SIG-M5 treated with dmso at 0.1 percent for 504 hours (cell line): ENCODE measurements around the gene FEM1A.
"Not testable (repeated sequence)": the region's sequence is repeated elsewhere in the genome, so short reads cannot be mapped to it uniquely, and the experiment has no call there.

ENCODE experiments used
- DNase-seq: peaks from one replicate; lab custom pipeline; 2025; ENCODE audit not compliant: unreplicated experiment; lab: John Stamatoyannopoulos, UW

The FEM1A gene

DNA sequence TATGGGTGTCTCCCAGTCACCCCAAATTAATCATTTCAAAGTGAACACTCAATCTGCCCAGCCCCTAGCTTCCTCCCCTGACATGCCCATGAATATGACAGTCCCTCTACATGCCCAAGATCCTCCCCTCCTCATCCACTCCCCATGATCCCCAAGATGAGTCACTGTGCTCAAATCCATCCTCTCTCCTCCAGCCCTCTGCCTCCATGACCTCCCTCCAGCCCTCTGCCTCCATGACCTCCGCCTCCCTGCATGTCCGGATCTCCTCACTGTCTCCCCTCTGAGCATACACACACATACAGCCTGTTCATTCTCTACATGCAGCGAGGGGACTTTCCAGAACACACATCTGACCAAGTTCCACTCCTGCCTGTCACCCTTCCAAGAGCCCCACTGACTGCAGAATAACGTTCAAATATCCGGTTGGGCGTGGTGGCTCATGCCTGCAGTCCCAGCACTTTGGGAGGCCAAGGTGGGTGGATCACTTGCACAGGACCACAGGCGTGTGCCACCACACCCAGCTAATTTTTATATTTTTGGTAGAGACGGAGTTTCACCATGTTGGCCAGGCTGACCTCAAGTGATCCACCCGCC lies 18.4 kb upstream of the FEM1A start:
- no peak for DNase-seq

DNA sequence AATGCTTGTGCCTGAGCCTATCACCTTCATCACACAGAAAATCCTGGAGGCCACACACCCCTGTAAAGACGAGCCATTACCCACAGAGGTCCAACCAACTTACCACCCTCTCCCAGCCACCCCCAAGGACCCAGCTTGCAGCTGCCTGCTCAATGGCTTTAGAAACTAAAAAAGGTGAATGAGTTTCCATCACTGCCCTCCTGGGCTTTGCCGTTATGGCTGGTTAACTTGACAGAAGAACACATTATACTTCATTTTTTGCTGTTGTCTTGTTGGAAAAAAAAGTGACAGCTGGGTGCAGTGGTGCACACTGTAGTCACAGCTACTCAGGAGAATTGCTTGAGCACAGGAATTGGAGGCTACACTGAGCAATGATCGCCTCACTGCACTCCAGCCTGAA lies 17.4 kb upstream of the FEM1A start:
- no peak for DNase-seq

DNA sequence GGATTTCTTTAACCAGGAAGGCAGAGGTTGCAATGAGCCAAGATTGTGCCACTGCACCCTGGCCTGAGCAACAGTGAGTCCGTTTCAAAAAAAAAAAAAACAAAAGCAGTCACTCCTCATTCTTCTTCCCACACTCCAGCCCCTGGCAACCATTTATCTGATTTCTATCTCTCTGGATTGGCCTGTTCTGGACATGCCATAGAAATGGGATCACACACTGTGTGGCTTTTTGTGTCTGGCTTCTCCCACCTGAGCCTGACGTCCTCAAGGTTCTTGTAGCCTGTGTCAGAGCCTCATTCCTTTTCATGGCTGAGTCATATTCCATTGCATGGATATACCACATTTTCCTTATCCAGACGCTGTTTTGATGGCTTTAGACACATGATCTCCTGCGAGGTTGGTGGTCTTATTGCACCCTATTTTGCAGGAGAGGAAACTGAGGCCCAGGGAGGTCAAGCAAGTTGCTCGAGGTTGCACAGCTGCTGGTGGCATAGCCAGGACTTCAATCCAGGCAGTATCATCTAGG lies 15.8 kb upstream of the FEM1A start:
- DNase-seq: no peak

DNA sequence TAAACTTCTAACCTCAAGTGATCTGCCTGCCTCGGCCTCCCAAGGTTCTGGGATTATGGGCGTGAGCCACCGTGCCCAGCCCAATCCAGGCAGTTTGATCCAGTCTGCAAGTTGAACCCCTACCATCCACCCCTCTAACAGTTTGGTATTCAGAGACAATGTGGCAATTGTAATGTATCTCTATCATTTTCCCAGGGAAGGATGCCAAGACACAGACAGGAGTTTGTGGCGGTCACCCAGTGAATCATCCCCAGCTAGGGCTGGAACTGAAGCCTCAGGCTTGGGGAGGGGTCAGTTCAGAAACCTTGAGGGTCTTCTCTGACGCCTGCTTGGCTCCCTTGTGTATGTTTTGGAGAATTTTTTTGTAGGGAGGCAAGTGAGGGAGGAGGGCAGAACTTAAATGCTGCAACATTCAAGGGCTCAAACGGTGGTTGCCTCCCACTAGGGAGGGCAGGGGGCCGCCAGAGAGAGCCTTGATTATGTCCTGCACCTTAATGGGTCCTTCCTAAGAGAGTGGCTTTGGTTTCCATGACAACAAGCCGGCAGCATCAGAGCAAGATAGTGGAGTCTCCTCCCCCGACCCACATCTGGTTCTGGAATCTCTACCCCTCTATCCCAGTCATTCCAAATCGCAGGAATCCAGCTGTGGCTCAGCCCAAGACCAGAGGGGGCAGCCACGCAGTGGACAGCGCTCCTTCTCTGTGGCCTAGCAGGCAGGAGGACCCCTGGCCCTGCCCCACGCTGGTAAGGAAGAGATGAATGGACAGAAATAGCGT lies 14.9 kb upstream of the FEM1A start:
- no peak for DNase-seq

DNA sequence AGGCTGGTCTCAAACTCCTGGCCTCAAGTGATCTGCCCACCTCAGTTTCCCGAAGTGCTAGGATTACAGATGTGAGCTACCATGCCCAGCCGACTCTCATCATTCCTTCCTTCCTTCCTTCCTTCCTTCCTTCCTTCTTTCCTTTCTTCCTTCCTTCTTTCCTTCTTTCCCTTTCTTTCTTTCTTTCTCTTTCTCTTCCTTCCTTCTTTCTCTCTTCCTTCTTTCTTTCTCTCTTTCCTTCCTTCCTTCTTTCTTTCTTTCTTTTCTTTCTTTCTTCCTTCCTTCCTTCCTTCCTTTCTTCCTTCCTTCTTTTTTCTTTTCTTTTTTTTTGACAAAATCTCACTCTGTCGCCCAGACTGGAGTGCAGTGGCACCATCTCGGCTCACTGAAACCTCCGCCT lies 13.4 kb upstream of the FEM1A start:
- not testable (repeated sequence) for DNase-seq

DNA sequence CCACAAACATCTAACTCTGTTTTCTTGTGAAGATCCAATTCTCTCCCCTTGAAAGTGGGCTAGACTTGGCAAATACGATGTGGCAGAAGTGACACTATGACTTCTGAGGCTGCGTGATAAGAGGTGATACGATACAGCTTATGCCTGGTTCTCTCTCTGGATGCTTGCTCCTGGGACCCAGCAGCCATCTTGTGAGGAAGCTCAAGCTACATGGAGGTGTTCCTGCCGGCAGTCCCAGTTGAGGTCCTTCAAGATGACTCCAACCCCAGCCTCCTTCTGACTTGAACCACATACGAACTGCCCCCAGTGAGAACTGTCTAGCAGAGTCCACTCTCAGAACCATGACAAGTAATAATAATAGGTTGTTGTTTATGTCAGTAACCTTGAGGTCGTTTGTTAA lies 10.7 kb upstream of the FEM1A start:
- no peak for DNase-seq

DNA sequence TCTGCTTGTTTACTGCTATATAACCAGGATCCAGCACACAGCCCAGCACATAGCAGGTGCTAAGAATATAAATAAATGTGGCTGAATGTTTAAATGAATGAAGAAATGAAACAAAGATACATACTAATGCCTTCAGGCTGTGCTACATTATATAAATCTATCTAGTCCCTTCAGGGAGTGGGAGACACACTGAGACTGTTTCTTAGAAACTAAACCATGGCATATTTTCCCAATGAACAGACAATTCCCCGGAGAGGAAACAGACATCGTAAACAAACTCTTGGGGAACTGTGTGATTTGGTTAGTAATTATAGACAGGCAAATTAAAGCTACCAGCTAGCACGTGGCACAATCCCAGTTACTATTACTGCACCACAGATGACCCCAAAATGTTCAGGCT lies 9.7 kb upstream of the FEM1A start:
- DNase-seq: no peak

DNA sequence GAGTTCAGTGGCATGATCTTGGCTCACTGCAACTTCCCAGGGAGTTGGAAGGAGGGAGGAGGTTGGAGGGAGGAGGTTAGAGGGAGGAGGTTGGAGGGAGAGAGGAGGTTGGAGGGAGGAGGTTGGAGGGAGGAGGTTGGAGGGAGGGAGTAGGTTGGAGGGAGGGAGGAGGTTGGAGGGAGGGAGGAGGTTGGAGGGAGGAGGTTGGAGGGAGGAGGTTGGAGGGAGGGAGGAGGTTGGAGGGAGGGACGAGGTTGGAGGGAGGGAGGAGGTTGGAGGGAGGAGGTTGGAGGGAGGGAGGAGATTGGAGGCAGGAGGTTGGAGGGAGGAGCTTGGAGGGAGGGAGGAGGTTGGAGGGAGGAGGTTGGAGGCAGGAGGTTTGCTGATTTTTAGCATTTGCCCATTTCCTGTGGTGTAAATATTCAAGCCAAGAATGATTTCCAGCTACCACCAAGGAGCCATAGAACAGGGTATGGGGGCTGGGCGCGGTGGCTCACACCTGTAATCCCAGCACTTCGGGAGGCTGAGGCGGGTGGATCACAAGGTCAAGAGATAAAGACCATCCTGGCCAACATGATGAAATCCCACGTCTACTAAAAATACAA lies 5.0 kb upstream of the FEM1A start:
- not testable (repeated sequence) for DNase-seq

DNA sequence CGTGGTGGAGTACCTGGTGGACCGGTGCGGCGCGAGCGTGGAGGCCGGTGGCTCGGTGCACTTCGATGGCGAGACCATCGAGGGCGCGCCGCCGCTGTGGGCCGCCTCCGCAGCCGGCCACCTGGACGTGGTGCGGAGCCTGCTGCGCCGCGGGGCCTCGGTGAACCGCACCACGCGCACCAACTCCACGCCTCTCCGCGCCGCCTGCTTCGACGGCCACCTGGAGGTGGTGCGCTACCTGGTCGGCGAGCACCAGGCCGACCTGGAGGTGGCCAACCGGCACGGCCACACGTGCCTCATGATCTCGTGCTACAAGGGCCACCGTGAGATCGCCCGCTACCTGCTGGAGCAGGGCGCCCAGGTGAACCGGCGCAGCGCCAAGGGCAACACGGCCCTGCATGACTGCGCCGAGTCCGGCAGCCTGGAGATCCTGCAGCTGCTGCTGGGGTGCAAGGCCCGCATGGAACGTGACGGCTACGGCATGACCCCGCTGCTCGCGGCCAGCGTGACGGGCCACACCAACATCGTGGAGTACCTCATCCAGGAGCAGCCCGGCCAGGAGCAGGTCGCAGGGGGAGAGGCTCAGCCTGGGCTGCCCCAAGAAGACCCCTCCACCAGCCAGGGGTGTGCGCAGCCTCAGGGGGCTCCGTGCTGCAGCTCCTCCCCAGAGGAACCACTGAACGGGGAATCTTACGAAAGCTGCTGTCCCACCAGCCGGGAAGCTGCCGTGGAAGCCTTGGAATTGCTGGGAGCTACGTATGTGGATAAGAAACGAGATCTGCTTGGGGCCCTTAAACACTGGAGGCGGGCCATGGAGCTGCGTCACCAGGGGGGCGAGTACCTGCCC lies 708 bp downstream of the FEM1A start:
- DNase-seq: not testable (repeated sequence)

DNA sequence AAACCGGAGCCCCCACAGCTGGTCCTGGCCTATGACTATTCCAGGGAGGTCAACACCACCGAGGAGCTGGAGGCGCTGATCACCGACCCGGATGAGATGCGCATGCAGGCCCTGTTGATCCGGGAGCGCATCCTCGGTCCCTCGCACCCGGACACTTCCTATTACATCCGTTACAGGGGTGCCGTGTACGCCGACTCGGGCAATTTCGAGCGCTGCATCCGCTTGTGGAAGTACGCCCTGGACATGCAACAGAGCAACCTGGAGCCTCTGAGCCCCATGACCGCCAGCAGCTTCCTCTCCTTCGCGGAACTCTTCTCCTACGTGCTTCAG lies 1.3 kb downstream of the FEM1A start:
- DNase-seq: not testable (repeated sequence)

DNA sequence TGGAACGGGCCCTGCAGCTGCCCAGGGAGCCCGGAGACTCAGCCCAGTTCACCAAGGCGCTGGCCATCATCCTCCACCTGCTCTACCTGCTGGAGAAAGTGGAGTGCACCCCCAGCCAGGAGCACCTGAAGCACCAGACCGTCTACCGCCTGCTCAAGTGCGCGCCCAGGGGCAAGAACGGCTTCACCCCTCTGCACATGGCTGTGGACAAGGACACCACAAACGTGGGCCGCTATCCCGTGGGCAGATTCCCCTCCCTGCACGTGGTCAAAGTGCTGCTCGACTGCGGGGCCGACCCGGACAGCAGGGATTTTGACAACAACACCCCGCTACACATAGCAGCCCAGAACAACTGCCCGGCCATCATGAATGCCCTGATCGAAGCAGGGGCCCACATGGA lies 1.7 kb downstream of the FEM1A start:
- not testable (repeated sequence) for DNase-seq

DNA sequence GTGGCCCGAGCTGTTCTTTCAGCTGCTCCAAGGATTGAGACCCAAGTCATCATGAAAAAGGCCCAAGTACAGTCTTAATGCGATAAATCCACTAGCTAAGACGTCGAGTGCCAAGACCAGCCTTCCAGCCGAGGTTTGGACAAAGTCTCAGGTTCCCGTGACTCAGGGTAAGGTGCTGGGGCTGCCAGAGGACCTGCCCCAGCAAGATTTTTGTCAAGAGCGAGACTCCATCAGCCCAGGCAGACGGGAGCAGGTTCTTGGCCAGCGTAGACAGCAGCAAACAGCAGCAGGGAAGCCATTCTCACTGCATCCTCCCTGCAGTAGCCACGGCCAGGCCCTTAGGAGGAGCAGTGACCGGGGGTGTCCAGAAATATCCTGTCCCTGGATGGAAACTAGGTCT lies 3.4 kb downstream of the FEM1A start:
- DNase-seq: no peak

DNA sequence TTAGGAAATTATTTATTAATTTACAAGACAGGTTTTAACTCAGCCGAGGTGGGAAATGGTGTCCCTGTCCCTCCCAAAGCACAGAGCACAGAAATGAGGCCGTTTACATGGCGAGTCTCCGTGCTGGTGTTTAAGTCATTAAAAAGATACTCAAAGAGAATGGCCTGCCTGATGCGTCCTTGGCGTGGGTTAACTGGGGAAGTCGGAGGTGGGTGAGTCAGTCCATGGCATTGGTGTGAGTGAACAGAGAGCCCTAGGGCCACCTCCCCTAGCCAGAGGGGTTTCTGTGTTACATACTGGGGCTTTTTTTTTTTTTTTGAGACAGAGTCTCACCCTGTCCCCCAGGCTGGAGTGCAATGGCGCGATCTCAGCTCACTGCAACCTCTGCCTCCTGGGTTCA lies 3.9 kb downstream of the FEM1A start:
- DNase-seq: no peak

DNA sequence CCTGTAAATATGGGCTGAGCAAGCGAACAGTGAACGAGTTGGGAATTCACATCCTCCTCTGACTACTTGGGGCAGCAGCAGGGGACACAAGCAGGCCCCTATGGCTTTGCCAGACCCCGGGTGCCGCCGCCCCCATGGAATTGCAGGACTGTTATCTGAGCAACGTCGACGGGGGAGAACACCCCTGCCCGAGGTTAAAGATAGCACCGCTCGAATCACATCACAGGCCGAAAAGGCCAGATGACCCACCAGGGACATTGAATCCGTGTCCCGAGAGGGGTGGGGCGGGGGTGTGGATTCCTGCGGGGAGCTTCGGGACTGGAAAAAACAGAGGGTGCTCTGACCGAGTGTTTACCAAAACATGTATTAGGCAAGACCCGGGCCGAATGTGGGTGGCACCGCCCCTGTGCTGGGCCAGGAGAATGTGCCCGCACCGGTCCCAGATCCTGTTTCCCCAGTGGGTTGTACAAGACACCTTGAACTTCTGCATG lies 9.1 kb downstream of the FEM1A start:
- DNase-seq: peak; percentile 40

DNA sequence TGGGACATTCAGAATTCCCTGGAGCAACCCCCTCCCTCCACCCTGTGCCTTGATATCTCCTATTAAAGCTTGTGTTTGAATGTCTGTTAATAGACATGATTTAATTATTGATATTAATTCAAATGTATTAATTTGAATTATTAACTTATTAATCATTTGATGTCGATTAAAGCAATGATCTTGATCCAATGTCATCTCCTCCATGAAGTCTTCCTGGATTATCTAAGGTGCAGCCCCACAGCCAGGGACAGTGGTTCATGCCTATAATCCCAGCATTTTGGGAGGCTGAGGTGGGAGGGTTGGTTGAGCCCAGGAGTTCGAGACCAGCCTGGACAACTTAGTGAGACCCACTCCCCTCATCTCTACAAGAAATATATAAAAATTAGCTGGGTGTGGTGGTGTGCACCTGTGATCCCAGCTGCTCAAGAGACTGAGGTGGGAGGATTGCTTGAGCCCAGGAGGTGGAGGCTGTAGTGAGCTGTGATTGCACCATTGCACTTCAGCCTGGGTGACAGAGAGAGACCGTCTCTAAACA lies 9.6 kb downstream of the FEM1A start:
- DNase-seq: no peak

DNA sequence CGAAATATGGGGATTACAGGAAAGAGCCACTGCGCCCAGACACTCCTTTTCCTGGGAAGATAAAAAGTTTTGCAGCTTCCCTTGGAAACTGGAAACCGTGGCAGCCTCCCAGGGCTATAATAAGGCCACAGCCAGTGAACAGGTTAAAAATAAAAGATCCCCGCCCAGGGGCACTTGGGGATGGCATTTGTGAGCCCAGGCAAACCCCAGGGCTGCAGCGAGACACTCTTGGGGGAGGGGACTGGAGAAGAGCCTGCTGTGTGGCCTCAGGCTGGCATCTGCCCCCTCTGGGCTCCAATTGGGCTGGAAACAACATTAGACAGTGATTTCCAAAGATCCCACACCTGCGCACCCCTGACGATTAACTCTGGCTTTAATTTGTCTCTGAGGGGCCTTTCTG lies 11.2 kb downstream of the FEM1A start:
- DNase-seq: no peak

DNA sequence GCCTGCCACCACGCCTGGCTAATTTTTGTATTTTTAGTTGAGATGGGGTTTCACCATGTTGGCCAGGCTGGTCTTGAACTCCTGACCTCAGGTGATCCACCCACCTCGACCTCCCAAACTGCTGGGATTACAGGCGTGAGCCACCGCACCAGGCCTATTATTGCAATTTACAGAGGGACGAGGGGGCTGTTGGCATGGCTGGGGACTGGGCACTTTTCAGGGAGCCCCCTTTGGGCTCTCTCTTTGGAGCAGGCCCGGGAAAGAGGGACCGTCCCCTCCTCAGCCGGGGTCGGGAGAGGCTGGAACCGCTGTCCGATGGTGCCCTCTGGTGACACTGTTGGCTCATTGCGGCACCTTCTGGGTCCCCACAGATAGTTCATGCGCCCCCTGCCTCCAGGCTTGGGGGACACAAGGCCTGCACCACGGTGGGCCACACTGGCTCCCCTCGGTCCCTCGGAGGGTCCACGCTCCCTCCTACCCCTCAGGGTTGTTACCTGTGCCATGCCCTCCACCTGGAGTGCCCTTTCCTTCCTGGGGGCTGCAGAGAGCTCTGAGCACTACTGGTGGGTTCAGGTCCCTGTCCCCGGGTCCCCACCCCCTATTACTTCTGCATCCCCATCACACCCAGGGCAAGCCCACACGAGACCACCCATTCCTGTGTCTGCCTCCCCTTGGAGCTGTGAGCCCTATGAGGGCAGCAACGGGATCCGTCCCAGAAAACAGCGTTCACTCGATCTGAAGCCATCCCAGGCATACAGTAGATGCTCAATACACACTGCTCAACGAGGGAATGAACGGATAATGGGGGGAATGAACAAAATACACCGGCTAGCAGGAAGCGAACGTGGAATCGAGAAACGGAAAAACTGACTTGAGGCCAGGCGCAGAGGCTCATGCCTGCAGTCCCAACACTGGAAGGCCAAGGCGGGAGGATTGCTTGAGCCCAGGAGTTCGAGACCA lies 12.5 kb downstream of the FEM1A start:
- peak; percentile 34 for DNase-seq

DNA sequence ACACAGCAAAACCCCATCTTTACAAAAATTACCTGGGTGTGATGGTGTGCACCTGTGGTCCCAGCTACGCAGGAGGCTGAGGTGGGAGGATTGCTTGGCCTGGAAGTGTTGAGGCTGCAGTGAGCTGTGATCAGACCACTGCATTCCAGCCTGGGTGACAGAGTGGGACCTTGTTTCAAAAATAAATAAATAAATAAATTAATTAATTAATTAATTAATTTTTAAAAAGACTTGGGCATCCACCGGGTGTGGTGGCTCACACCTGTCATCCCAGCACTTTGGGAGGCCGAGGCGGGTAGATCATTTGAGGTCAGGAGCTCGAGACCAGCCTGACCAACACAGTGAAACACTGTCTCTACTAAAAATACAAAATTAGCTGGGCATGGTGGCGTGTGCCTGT lies 13.6 kb downstream of the FEM1A start:
- not testable (repeated sequence) for DNase-seq

DNA sequence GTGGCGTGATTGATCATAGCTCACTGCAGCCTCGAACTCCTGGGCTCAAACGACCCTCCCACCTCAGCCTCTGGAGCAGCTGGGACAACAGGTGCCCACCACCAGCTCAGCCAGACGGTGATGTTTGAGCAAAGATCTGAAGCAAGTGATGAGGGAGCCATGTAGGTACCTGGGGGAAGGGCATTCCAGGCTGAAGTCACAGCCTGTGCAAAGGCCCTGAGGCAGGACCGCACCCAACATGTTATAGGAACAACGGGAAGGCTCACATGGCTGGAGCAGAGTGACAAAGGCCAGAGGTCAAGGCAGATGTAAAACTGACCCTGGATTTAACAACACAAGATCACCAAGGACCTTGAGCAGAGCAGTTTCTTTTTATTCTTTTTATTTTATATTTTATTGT lies 14.8 kb downstream of the FEM1A start:
- no peak for DNase-seq

DNA sequence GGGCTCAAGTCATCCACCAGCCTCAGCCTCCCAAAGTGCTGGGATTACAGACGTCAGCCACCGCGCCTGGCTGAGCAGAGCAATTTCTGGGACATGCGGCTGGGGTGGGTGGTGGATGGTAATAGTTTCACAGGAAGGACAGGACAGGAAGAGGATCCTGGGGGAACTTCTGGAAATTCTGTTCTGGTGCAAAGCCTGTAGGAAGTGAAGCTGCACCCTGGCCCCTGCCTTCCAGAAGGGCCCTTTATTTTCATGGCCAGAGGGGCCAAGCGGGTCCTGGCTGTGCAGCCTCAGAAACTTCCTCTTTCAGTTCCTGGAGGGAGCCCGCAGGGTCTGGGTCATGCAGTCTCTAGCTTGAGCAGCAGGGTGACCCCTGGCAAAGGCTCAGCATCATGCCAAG lies 15.7 kb downstream of the FEM1A start:
- peak; percentile 68 for DNase-seq
